ENCODE results near the gene SYT5. TPM values are rescaled to one million over a fixed set of nuclear protein-coding genes. Genes with fewer than 3 reads are reported as not detected.
"Not testable (repeated sequence)": the region's sequence is repeated elsewhere in the genome, so short reads cannot be mapped to it uniquely, and the experiment has no call there.

Gene SYT5
- total RNA-seq, 1 experiment from 2014 or later: 2.3 TPM

- H3K36me3 ChIP-seq (ENCODE audit: control insufficient read depth in 1 of 2, insufficient read depth in 2 of 2, low read length in 2 of 2); intact Hi-C loops (cut with micrococcal nuclease); RAD21 ChIA-PET (ENCODE audit: low non-redundant PET in 1 of 2, low total read pairs in 2 of 2, uncharacterized antibody in 2 of 2, unreplicated experiment in 2 of 2); H3K9ac ChIP-seq (ENCODE audit: low read length); H3K9me2 ChIP-seq (ENCODE audit: insufficient read depth); H3K4me2 ChIP-seq (ENCODE audit: low read length); H2AFZ ChIP-seq (ENCODE audit: low read depth, low read length, poor library complexity, severe bottlenecking); H3K27ac ChIP-seq (ENCODE audit: low read depth, low read length); H3K9me3 ChIP-seq (ENCODE audit: control insufficient read depth in 1 of 2, insufficient read depth in 1 of 2, low read depth in 1 of 2, low read length in 2 of 2); BruUV-seq (replicated peaks); H3K4me3 ChIP-seq (replicated peaks in 1 of 2; ENCODE audit: low read depth in 1 of 2, low read length in 2 of 2); H3K79me2 ChIP-seq (ENCODE audit: insufficient read depth, low read length); DNase-seq (ENCODE audit: low read depth, low spot score); H3K27me3 ChIP-seq (ENCODE audit: insufficient read depth, low read length); POLR2A ChIA-PET; H4K20me1 ChIP-seq (ENCODE audit: insufficient read depth); ATAC-seq: not testable (repeated sequence)
- peaks cover 4 to 15% of the 10 kb centered on the region in 2 experiments for H3K4me1 ChIP-seq (ENCODE audit: control insufficient read depth in 1 of 2, insufficient read depth in 2 of 2, low read length in 2 of 2)
- TF ChIP-seq CTCF (IDR thresholded peaks at IDR 0.05 in 2 of 3, conservative IDR thresholded peaks at IDR 0.05 in 1 of 3; ENCODE audit: borderline replicate concordance in 1 of 3, insufficient read depth in 1 of 3, low read depth in 2 of 3, low read length in 2 of 3): 0 out of 6 replicates have a peak, but pooled peaks of 2 of the 3 experiments have one; percentile 18 to 24
- 0 out of 2 replicates have a peak, but pooled peaks have one; percentile 15 for TF ChIP-seq RAD21 (IDR thresholded peaks at IDR 0.05; ENCODE audit: low read depth)
- CTCF ChIA-PET: interaction anchor here (0.6 kb wide), 1 partner anchor 56 kb away, joined by 5 read pairs; no protein-coding TSS in a partner anchor
These were observed 22.1 kb upstream of the SYT5 start for GRCh38 chr19:55202199-55202598.

- H3K27ac ChIP-seq (ENCODE audit: low read depth, low read length): no peak overlapping the region
- POLR2A ChIA-PET: no interaction called here
These were observed 19.6 kb upstream of the SYT5 start for GRCh38 chr19:55199620-55200204.

More at GRCh38 chr19:55199620-55200204, 19.6 kb upstream of the SYT5 start:
- Histone ChIP-seq H3K4me1 (ENCODE audit: control insufficient read depth in 1 of 2, insufficient read depth in 2 of 2, low read length in 2 of 2) (no peaks in the 10 kb centered on the region), H3K9ac (ENCODE audit: low read length) (no peak overlapping the region), H3K9me3 (ENCODE audit: control insufficient read depth in 1 of 2, insufficient read depth in 1 of 2, low read depth in 1 of 2, low read length in 2 of 2) (no peaks in the 10 kb centered on the region), H4K20me1 (ENCODE audit: insufficient read depth) (no peaks in the 10 kb centered on the region), H3K4me2 (ENCODE audit: low read length) (no peak overlapping the region), H3K36me3 (ENCODE audit: control insufficient read depth in 1 of 2, insufficient read depth in 2 of 2, low read length in 2 of 2) (peaks cover 3 to 10% of the 10 kb centered on the region in 2 experiments; a peak in 3 of 4 replicates), H3K9me2 (ENCODE audit: insufficient read depth) (no peaks in the 10 kb centered on the region), H3K27me3 (ENCODE audit: insufficient read depth, low read length) (no peaks in the 10 kb centered on the region), H3K79me2 (ENCODE audit: insufficient read depth, low read length) (no peaks in the 10 kb centered on the region), H3K4me3 (replicated peaks in 1 of 2; ENCODE audit: low read depth in 1 of 2, low read length in 2 of 2) (no peak overlapping the region), H2AFZ (ENCODE audit: low read depth, low read length, poor library complexity, severe bottlenecking) (no peak overlapping the region)
- ChIA-PET RAD21 (ENCODE audit: low non-redundant PET in 1 of 2, low total read pairs in 2 of 2, uncharacterized antibody in 2 of 2, unreplicated experiment in 2 of 2) (no interaction called here), CTCF (no interaction called here)
- BruUV-seq (replicated peaks): no TSS peak
- no peak for DNase-seq (ENCODE audit: low read depth, low spot score)
- intact Hi-C loops (cut with micrococcal nuclease): no loop called here
- no peak for ATAC-seq
- TF ChIP-seq FOSL1 (IDR thresholded peaks at IDR 0.05; ENCODE audit: low read depth) (no peak), CEBPB (IDR thresholded peaks at IDR 0.05; ENCODE audit: low read depth) (no peak), SP1 (IDR thresholded peaks at IDR 0.05; ENCODE audit: low read depth) (no peak), POLR2AphosphoS5 (IDR thresholded peaks at IDR 0.05; ENCODE audit: low read depth, low read length) (no peak), ZNF274 (IDR thresholded peaks at IDR 0.05; ENCODE audit: low read depth, low read length) (no peak), MAX (IDR thresholded peaks at IDR 0.05) (no peak), EGR1 (IDR thresholded peaks at IDR 0.05; ENCODE audit: low read depth) (no peak), SRF (IDR thresholded peaks at IDR 0.05; ENCODE audit: low read depth) (no peak)
